HEK293T (cell line): ENCODE measurements around the gene RBP5.
A peak's percentile ranks its signal among the peaks of the same experiment; 100 is the strongest.

Experiments
- CTCF ChIA-PET: fragments of 350-600 bp; formaldehyde crosslinking; extraction: SDS; loops from one replicate; lab custom pipeline; 2021; ENCODE audit warnings: antibody characterized with exemption, inconsistent platforms; lab: Yijun Ruan, JAX
- POLR2A ChIA-PET: fragments of 350-600 bp; formaldehyde crosslinking; extraction: SDS; loops from one replicate; lab custom pipeline; 2020; ENCODE audit warnings: antibody characterized with exemption, inconsistent platforms; lab: Yijun Ruan, JAX
- DNase-seq: peaks from one replicate; pipeline ENCODE4 v3.0.0; 2012; ENCODE audit warnings: mixed read lengths; ENCODE audit errors: extremely low spot score
- ARNT ChIP-seq: fragments of 450-650 bp; IDR thresholded peaks from 2 replicates; pipeline ENCODE4 v1.6.1; 2017; ENCODE audit warnings: mild to moderate bottlenecking
- BHLHE40 ChIP-seq: fragments of 450-650 bp; IDR thresholded peaks from 2 replicates; pipeline ENCODE4 v1.6.1; 2016; ENCODE audit warnings: mild to moderate bottlenecking, moderate library complexity, borderline replicate concordance
- CTBP1 ChIP-seq: fragments of 450-650 bp; IDR thresholded peaks from 2 replicates; pipeline ENCODE4 v1.6.1; 2016; ENCODE audit warnings: borderline replicate concordance
- ELF4 ChIP-seq: fragments of 450-650 bp; IDR thresholded peaks from 2 replicates; pipeline ENCODE4 v1.6.1; 2017; ENCODE audit warnings: antibody characterized with exemption
- FOXA1 ChIP-seq: fragments of 450-650 bp; IDR thresholded peaks from 2 replicates; pipeline ENCODE4 v1.6.1; 2016; ENCODE audit warnings: mild to moderate bottlenecking
- FOXK2 ChIP-seq: fragments of 450-650 bp; IDR thresholded peaks from 2 replicates; pipeline ENCODE4 v1.6.1; 2016; ENCODE audit warnings: mild to moderate bottlenecking
- FOXM1 ChIP-seq: fragments of 450-650 bp; IDR thresholded peaks from 2 replicates; pipeline ENCODE4 v1.6.1; 2017; ENCODE audit warnings: mild to moderate bottlenecking, borderline replicate concordance
- HDGF ChIP-seq: fragments of 450-650 bp; IDR thresholded peaks from 2 replicates; pipeline ENCODE4 v1.6.1; 2017; ENCODE audit warnings: antibody characterized with exemption, borderline replicate concordance
- L3MBTL2 ChIP-seq: fragments of 450-650 bp; conservative IDR thresholded peaks from 2 replicates; pipeline ENCODE4 v1.6.1; 2016; ENCODE audit warnings: mild to moderate bottlenecking
- LEF1 ChIP-seq: fragments of 450-650 bp; IDR thresholded peaks from 2 replicates; pipeline ENCODE4 v1.6.1; 2017; ENCODE audit warnings: mild to moderate bottlenecking, borderline replicate concordance
- NFRKB ChIP-seq: fragments of 450-650 bp; IDR thresholded peaks from 2 replicates; pipeline ENCODE4 v1.6.1; 2016; ENCODE audit warnings: mild to moderate bottlenecking, moderate library complexity
- SP1 ChIP-seq: fragments of 450-650 bp; IDR thresholded peaks from 2 replicates; pipeline ENCODE4 v1.6.1; 2017
- SUZ12 ChIP-seq: fragments of 450-650 bp; IDR thresholded peaks from 2 replicates; pipeline ENCODE4 v1.6.1; 2016; ENCODE audit warnings: mild to moderate bottlenecking
- TARDBP ChIP-seq: fragments of 450-650 bp; IDR thresholded peaks from 2 replicates; pipeline ENCODE4 v1.6.1; 2016
- ZNF384 ChIP-seq: fragments of 450-650 bp; IDR thresholded peaks from 2 replicates; pipeline ENCODE4 v1.6.1; 2016
- TF ChIP-seq, protein P1 (sequence below): fragments of 450-650 bp; IDR thresholded peaks from 2 replicates; pipeline ENCODE4 v1.6.1; 2016

RBP5 gene

DNA sequence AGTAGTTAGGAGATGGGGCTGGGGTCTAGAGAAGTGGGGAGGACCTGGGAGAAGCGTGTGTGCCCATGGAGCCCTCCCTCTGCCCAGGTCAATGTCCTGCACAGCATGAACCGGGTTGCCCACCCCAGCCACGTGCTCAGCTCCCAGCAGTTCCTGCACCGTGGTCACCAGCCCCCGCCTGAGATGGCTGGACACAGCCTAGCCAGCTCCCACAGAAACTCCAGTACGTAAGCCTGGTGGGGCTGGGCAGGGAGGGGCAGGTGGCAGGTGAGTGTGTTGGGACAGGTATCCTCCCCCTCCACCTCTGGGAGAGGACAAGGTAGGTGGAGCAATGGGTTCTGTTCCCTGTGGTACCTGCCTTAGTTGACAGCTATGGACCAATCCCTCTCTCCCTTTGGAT lies 22.2 kb upstream of the RBP5 start:
- POLR2A ChIA-PET, result no interaction called here
- CTCF ChIA-PET, result no interaction called here
- TF ChIP-seq BHLHE40 (no peak), HDGF (no peak), ELF4 (no peak), SUZ12 (no peak), ARNT (no peak), LEF1 (no peak), FOXK2 (no peak)
- TF ChIP-seq, protein P1, sequence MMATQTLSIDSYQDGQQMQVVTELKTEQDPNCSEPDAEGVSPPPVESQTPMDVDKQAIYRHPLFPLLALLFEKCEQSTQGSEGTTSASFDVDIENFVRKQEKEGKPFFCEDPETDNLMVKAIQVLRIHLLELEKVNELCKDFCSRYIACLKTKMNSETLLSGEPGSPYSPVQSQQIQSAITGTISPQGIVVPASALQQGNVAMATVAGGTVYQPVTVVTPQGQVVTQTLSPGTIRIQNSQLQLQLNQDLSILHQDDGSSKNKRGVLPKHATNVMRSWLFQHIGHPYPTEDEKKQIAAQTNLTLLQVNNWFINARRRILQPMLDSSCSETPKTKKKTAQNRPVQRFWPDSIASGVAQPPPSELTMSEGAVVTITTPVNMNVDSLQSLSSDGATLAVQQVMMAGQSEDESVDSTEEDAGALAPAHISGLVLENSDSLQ, result no peak
- DNase-seq, result no peak

DNA sequence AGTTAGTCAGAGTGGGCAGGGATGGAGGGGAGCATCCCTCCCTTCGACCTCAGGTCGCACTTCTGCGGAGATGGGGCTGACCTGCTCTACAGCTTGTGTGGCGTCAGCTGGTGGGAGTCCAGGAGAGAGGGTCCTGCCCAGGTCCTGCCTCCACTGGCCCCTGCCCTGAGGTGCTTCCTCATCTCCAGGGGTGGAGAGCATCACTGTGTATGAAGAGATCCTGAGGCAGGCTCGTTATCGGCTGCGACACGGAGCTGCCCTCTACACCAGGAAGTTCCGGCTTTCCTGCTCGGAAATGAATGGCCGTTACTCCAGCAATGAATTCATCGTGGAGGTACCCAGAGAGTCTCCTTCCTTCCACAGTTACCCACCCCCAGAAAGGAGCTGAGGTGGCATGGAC lies 21.7 kb upstream of the RBP5 start:
- TF ChIP-seq BHLHE40 (no peak), HDGF (no peak), L3MBTL2 (no peak), ARNT (no peak), ELF4 (no peak), LEF1 (no peak), FOXK2 (no peak)
- ChIA-PET CTCF (no interaction called here), POLR2A (no interaction called here)
- DNase-seq, result no peak

DNA sequence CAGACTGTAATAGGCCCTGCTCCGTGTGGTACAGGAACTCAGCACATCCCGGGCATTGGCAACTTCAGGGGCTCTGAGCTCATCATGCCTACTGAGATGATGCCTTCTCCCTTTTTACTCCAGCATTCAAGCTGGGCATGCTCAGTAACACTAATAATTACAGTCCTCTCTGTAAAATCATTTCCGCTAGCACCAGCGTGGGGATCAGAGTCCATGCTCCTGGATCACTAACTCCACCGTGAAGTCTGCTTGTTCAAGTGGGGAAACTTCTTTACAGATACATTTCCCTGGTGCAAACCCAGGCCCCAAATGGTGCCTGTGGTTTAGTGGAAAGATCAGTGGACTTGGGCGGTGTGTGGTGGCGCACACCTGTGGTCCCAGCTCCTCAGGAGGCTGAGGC lies 18.2 kb upstream of the RBP5 start:
- POLR2A ChIA-PET, result no interaction called here
- DNase-seq, result no peak
- CTCF ChIA-PET, result interaction anchor here (0.6 to 1.4 kb wide), 4 partner anchors 8 to 269 kb away, joined by 3 to 4 read pairs (median 4); no protein-coding TSS in a partner anchor

DNA sequence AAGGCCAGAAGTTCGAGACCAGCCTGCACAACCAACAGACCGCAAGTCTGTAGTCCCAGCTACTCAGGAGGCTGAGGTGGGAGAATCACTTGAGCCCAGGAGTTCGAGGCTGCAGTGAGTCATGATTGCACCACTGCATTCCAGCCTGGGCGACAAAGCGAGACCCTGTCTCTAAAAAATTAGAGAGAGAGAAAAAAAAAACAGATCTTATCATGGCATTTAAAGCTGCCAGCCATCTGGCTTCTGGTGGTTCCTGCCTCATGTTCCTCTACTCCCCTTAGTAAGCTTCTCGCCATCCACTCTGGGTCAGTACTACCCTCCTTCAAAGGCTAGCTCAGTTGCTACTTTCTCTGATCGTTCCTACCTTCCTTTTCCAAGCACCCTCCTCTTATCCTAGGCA lies 17.5 kb upstream of the RBP5 start:
- TF ChIP-seq L3MBTL2 (no peak), BHLHE40 (no peak), CTBP1 (no peak), FOXA1 (no peak), NFRKB (no peak), FOXM1 (no peak), ARNT (no peak), ELF4 (no peak), FOXK2 (no peak), TARDBP (no peak), LEF1 (no peak), HDGF (no peak), ZNF384 (no peak), SP1 (no peak), SUZ12 (no peak)
- TF ChIP-seq, protein P1, result no peak
- DNase-seq, result no peak
- CTCF ChIA-PET, result interaction anchor here (0.6 to 1.4 kb wide), 4 partner anchors 9 to 268 kb away, joined by 3 to 4 read pairs (median 4); no protein-coding TSS in a partner anchor
- POLR2A ChIA-PET, result interaction anchor here (2.0 kb wide), 1 partner anchor 203 kb away, joined by 8 read pairs; the partner anchor contains the start of genes C12orf57 and RNU7-1

More for the DNA sequence above, 18.2 kb upstream of the RBP5 start:
- TF ChIP-seq ZNF384 (no peak), SUZ12 (no peak), TARDBP (no peak), ELF4 (no peak), FOXA1 (no peak), FOXM1 (no peak), HDGF (no peak), NFRKB (no peak), L3MBTL2 (no peak), LEF1 (no peak)

DNA sequence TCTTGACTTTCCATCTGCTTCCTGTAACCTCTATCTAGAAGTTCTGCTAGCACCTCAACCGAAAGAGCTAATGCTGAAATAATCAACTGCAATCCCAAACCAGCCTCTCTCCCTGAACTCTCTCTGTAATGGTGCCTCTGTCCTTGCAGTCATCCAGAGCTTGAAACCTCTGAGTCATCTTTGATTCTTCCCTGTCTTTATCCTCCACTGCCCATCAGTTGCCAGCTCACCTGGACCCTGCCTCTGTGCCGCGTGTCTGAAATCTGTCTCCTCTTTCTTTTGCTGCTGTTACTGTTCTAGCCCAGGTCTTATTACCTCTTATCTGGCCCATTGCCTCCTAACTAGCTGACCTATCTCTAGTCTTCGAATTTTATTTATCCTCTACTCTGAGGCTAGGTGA lies 17.0 kb upstream of the RBP5 start:
- TF ChIP-seq FOXA1, result no peak
- no peak for TF ChIP-seq ARNT
- TF ChIP-seq, protein P1, result no peak
- no peak for TF ChIP-seq LEF1
- TF ChIP-seq L3MBTL2, result no peak
- CTCF ChIA-PET, result interaction anchor here (0.5 to 1.9 kb wide), 5 partner anchors 8 to 1002 kb away, joined by 3 to 12 read pairs (median 3); no protein-coding TSS in a partner anchor
- no peak for DNase-seq
- POLR2A ChIA-PET, result interaction anchor here (2.0 kb wide), 1 partner anchor 202 kb away, joined by 8 read pairs; the partner anchor contains the start of genes C12orf57 and RNU7-1

DNA sequence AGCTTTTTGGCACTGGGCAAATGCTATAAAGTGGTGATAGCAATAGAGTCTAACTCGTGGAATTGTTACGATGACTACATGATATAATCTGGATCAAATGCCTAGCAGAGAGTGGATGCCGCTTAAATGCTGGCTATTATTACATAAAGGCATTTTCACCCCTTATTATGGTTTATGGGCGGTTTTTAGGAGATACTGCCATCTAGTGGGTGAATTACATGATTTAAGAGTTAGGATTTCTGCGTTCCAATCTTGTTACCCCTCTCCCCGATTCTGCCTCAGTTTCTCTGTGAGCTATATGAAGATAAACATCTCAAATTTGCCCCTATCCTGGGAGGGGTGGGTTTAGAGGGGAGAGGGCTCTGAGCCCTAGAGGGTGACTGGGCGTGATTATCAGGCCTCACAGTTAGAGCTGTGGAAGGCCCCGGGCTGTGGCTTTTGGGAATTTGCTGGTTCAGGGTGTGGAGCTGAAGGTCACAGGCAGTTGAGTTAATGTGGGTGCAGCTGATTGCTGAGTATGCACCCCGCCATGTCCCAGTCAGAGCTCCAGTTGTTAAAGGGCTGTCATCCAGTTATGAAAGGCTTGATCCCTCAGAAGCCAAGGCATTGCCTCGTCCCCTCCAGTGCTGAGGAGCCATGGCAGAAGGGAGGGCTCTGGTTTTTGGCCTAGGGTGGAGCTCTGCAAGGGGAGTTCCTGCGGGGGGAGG lies 15.9 kb upstream of the RBP5 start:
- TF ChIP-seq TARDBP (no peak), HDGF (no peak), ELF4 (no peak), LEF1 (no peak), NFRKB (no peak), SP1 (no peak), FOXA1 (no peak), CTBP1 (no peak), FOXK2 (no peak), SUZ12 (no peak)
- CTCF ChIA-PET, result interaction anchor here (0.5 to 1.9 kb wide), 11 partner anchors 9 to 1001 kb away, joined by 3 to 12 read pairs (median 4); no protein-coding TSS in a partner anchor
- DNase-seq, result peak; percentile 48
- POLR2A ChIA-PET, result interaction anchor here (2.0 kb wide), 1 partner anchor 201 kb away, joined by 8 read pairs; the partner anchor contains the start of genes C12orf57 and RNU7-1
